GM12878 (cell line): Measurements from ENCODE around the gene C11orf98. TPM values are rescaled to one million over a fixed set of nuclear protein-coding genes. Genes with fewer than 3 reads are reported as not detected.
A peak's percentile ranks its signal among the peaks of the same experiment; 100 is the strongest.

Source experiments
- ATAC-seq: fragments of 200-7000 bp; cut with Tn5 transposase; 3 replicates; pipeline ENCODE4 v1.9.1; 2020; ENCODE audit warnings: mild to moderate bottlenecking, moderate library complexity
- BruUV-seq: library from RNA; stranded (reverse); fragments of 400-500 nt; replicated peaks from 2 replicates; lab custom pipeline; 2021; lab: Mats Ljungman, UMichigan
- CTCF ChIA-PET: fragments of 300-600 bp; sonication (Branson Sonifier 250); formaldehyde crosslinking; extraction: SDS; loops from one replicate; lab custom pipeline; 2021; ENCODE audit warnings: inconsistent platforms; lab: Yijun Ruan, JAX
- POLR2A ChIA-PET: fragments of 350-600 bp; formaldehyde crosslinking; extraction: SDS; loops from one replicate; lab custom pipeline; 2021; ENCODE audit warnings: inconsistent platforms; lab: Charles Lee
- RAD21 ChIA-PET: fragments of 300-600 bp; sonication (Branson Sonifier 250); formaldehyde crosslinking; loops from one replicate; lab custom pipeline; 2023; ENCODE audit warnings: antibody characterized with exemption; ENCODE audit not compliant: unreplicated experiment; lab: Charles Lee
- SMC1A ChIA-PET: fragments of 300-600 bp; sonication (Branson Sonifier 250); formaldehyde crosslinking; loops from one replicate; lab custom pipeline; 2023; ENCODE audit not compliant: unreplicated experiment, uncharacterized antibody; lab: Charles Lee
- DNase-seq: peaks from one replicate; pipeline ENCODE4 v3.0.0-alpha.2; 2011; ENCODE audit warnings: low read depth, low spot score
- FAIRE-seq: peaks from 3 replicates; lab custom pipeline; 2011; peaks lifted over from hg19 to GRCh38; lab: Jason Lieb, UNC
- H2AFZ ChIP-seq: 2 replicates; pipeline ENCODE4 v1.6.0; 2011; ENCODE audit warnings: low read depth, low read length, control low read depth; ENCODE audit not compliant: control insufficient read depth
- H3K27ac ChIP-seq: 2 replicates; pipeline ENCODE4 v1.5.1; 2011; ENCODE audit warnings: control low read depth; ENCODE audit not compliant: control insufficient read depth, insufficient read depth
- H3K27me3 ChIP-seq, 2 experiments: replicated peaks in 1 of 2; 2 replicates each; pipeline versions ENCODE4 v1.6.0 to v1.6.1; 2011; ENCODE audit warnings: low read length in 1 of 2; ENCODE audit not compliant: control insufficient read depth in 2 of 2, insufficient read depth in 2 of 2
- H3K36me3 ChIP-seq, 2 experiments: 2 replicates each; pipeline ENCODE4 v1.5.1; 2011; ENCODE audit warnings: low read length in 1 of 2; ENCODE audit not compliant: control insufficient read depth in 2 of 2, insufficient read depth in 2 of 2
- H3K4me1 ChIP-seq: 2 replicates; pipeline ENCODE4 v1.6.1; 2011; ENCODE audit warnings: mild to moderate bottlenecking, low read length, moderate library complexity, mixed read lengths; ENCODE audit not compliant: control insufficient read depth, insufficient read depth
- H3K4me2 ChIP-seq: 2 replicates; pipeline ENCODE4 v1.6.0; 2011; ENCODE audit warnings: control low read depth; ENCODE audit not compliant: control insufficient read depth, insufficient read depth
- H3K4me3 ChIP-seq: fragments of 200-600 bp; sonication (generic); 2 replicates; pipeline ENCODE4 v1.5.1; 2016
- H3K79me2 ChIP-seq: 2 replicates; pipeline ENCODE4 v1.6.0; 2011; ENCODE audit warnings: low read length; ENCODE audit not compliant: control insufficient read depth, insufficient read depth
- H3K9ac ChIP-seq: 2 replicates; pipeline ENCODE4 v1.8.0; 2011; ENCODE audit warnings: low read length, control low read depth, mixed read lengths; ENCODE audit not compliant: control insufficient read depth, insufficient read depth
- H3K9me3 ChIP-seq: replicated peaks from 3 replicates; pipeline ENCODE4 v1.5.1; 2011; ENCODE audit warnings: mild to moderate bottlenecking, low read length; ENCODE audit not compliant: control insufficient read depth, insufficient read depth
- H4K20me1 ChIP-seq: 2 replicates; pipeline ENCODE4 v1.6.0; 2011; ENCODE audit not compliant: control insufficient read depth, insufficient read depth
- EGR1 ChIP-seq, 2 experiments: IDR thresholded peaks; 1 replicate in 1 of 2; 2 replicates in 1 of 2; pipeline ENCODE4 v1.6.1; 2011 to 2012; ENCODE audit warnings: low read depth in 2 of 2, low read length in 2 of 2, borderline replicate concordance in 1 of 2, mild to moderate bottlenecking in 1 of 2, moderate library complexity in 1 of 2
- JUND ChIP-seq: IDR thresholded peaks from 2 replicates; pipeline ENCODE4 v1.6.1; 2012; ENCODE audit warnings: low read depth, mild to moderate bottlenecking, low read length, improper control_type of control experiment, moderate library complexity
- NR2F1 ChIP-seq: fragments of 450-650 bp; conservative IDR thresholded peaks from 2 replicates; pipeline ENCODE4 v1.6.1; 2017; ENCODE audit warnings: mild to moderate bottlenecking
- PML ChIP-seq: IDR thresholded peaks from 2 replicates; pipeline ENCODE4 v1.6.1; 2012; ENCODE audit warnings: low read length, inconsistent platforms
- RUNX3 ChIP-seq: IDR thresholded peaks from 2 replicates; pipeline ENCODE4 v1.6.1; 2012; ENCODE audit warnings: low read length, inconsistent platforms
- SMAD1 ChIP-seq: fragments of 450-650 bp; IDR thresholded peaks from 2 replicates; pipeline ENCODE4 v1.6.1; 2018; ENCODE audit warnings: mild to moderate bottlenecking, low read depth; ENCODE audit not compliant: partially characterized antibody
- TCF7 ChIP-seq: IDR thresholded peaks from 2 replicates; pipeline ENCODE4 v1.6.1; 2014; ENCODE audit warnings: antibody characterized with exemption, borderline replicate concordance
- YY1 ChIP-seq: IDR thresholded peaks from 2 replicates; pipeline ENCODE4 v1.6.1; 2011; ENCODE audit warnings: low read depth, mild to moderate bottlenecking, low read length
- ZNF24 ChIP-seq: fragments of 450-650 bp; IDR thresholded peaks from 2 replicates; pipeline ENCODE4 v1.6.1; 2017; ENCODE audit warnings: antibody characterized with exemption, mild to moderate bottlenecking
- WGBS: methylation state at CpG from one replicate; pipeline ENCODE4 v1.1.6; 2016; ENCODE audit warnings: low lambda C conversion rate; ENCODE audit not compliant: insufficient replicate concordance, insufficient coverage; ENCODE audit errors: missing lambda C conversion rate; 5-methylcytosine and 5-hydroxymethylcytosine counted together
- in situ Hi-C: fragments of 300-500 bp; cut with MboI; formaldehyde crosslinking; loops from 9 replicates; pipeline ENCODE4 v1.14.3; 2018; ENCODE audit warnings: mixed read lengths
- intact Hi-C: fragments of 100-400 bp; cut with micrococcal nuclease; formaldehyde crosslinking; loops from one replicate; pipeline ENCODE4 v1.14.2; 2022; ENCODE audit not compliant: unreplicated experiment
- polyA plus RNA-seq, 11 experiments: library from polyadenylated mRNA; depleted of rRNA in 4 of 11; unstranded in 6 of 11; stranded (reverse) in 5 of 11; fragments of >200 nt; fragmentation: Nextera tagmentation in 4 of 11; fragmentation: Illumina TruSeq in 1 of 11; extraction: Ambion mirVana in 4 of 11; extraction: Trizol in 1 of 11; gene quantifications; 1 replicate in 1 of 11; 2 replicates in 10 of 11; pipeline versions ENCODE4 v1.2.1 to v1.2.3, GENCODE V29; 2011 to 2016; ENCODE audit warnings: inconsistent platforms in 2 of 11, missing spikeins in 2 of 11, low read depth in 1 of 11
- total RNA-seq, 4 experiments: library from RNA; depleted of rRNA in 3 of 4; stranded (reverse); fragments of >200 nt in 3 of 4; fragmentation: Illumina TruSeq in 1 of 4; extraction: Trizol in 1 of 4; gene quantifications; 2 replicates each; pipeline versions ENCODE4 v1.2.1 to v1.2.3, GENCODE V29; 2013 to 2021
- TF ChIP-seq, protein P1 (sequence below): fragments of 450-650 bp; IDR thresholded peaks from 2 replicates; pipeline ENCODE4 v1.6.1; 2016; ENCODE audit warnings: mild to moderate bottlenecking

C11orf98 gene
- total and polyA plus RNA-seq, 10 of the 15 experiments (the other 5 are each of a cell fraction or from before 2014, with no cell fraction given), result 62.5 to 270 (median 162) TPM

DNA sequence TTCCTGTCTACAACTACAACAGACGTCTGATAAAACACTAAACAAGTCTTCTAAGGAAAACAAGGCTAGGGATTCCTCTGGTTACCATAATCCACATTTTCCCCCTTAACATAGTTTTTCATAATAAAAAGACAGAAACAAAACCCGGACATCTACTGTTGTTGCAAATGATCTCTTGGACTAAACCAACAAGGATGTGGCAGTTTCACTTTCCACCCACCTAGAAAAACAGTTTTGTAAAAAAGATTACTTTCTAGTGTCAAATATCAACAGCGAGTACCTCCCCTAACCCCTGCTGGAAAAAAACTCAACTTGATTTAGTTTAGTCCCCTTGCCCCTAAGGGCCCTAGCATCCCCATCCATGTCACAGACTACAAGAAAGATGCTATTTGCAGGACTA, 47.9 kb upstream of the C11orf98 start:
- no peak for DNase-seq
- in situ Hi-C loops, result no loop called here
- Histone ChIP-seq H4K20me1 (no peaks in the 10 kb centered on the region), H3K79me2 (peaks cover under 1% of the 10 kb centered on the region; the same call in 1 of the 2 replicates), H3K27ac (0 out of 2 replicates have a peak overlapping the region, but pooled peaks have one; percentile 0), H2AFZ (no peak overlapping the region), H3K9ac (no peak overlapping the region), H3K36me3 (peaks cover 32 to 38% of the 10 kb centered on the region in 2 experiments), H3K9me3 (no peaks in the 10 kb centered on the region), H3K4me3 (0 out of 2 replicates have a peak overlapping the region, but pooled peaks have one; percentile 13), H3K27me3 (no peaks in the 10 kb centered on the region), H3K4me2 (no peak overlapping the region), H3K4me1 (peaks cover 27% of the 10 kb centered on the region)
- no peak for ATAC-seq
- intact Hi-C loops, result no loop called here
- 12% methylated on average over 3 of the region's 3 CpGs for WGBS
- ChIA-PET SMC1A (interaction anchor here (5.3 kb wide), 1 partner anchor 15 kb away, joined by 26 read pairs; the partner anchor contains the start of genes HNRNPUL2 and TTC9C), CTCF (interaction anchor here (1.2 kb wide), 1 partner anchor 73 kb away, joined by 3 read pairs; no protein-coding TSS in a partner anchor), RAD21 (no interaction called here), POLR2A (interaction anchor here (0.6 to 5.5 kb wide), 2 partner anchors 14 to 119 kb away, joined by 3 to 40 read pairs; partner anchors contain the start of genes HNRNPUL2, STX5 and TTC9C)
- no peak for FAIRE-seq
- TF ChIP-seq TCF7 (no peak), EGR1 (IDR thresholded peaks at IDR 0.05; ENCODE audit: borderline replicate concordance in 1 of 2, low read depth in 2 of 2, low read length in 2 of 2) (no peak), RUNX3 (no peak), SMAD1 (no peak), JUND (no peak), PML (no peak), YY1 (no peak), ZNF24 (no peak), NR2F1 (no peak)
- TF ChIP-seq, protein P1, sequence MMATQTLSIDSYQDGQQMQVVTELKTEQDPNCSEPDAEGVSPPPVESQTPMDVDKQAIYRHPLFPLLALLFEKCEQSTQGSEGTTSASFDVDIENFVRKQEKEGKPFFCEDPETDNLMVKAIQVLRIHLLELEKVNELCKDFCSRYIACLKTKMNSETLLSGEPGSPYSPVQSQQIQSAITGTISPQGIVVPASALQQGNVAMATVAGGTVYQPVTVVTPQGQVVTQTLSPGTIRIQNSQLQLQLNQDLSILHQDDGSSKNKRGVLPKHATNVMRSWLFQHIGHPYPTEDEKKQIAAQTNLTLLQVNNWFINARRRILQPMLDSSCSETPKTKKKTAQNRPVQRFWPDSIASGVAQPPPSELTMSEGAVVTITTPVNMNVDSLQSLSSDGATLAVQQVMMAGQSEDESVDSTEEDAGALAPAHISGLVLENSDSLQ, result no peak
- BruUV-seq, result no TSS peak
